Astrocyte of the cerebellum (primary cell): ENCODE results near the gene SDK2.

Experiments
- DNase-seq: peaks from one replicate; pipeline ENCODE4 v3.0.0-alpha.2; 2011; ENCODE audit warnings: low read depth
- H3K4me3 ChIP-seq: 2 replicates; pipeline ENCODE4 v1.5.1; 2011; ENCODE audit warnings: mild to moderate bottlenecking, low read depth, low read length, moderate library complexity
- CTCF ChIP-seq: IDR thresholded peaks from 2 replicates; pipeline ENCODE4 v1.5.1; 2012; ENCODE audit warnings: low read length, low read depth, moderate library complexity, mild to moderate bottlenecking; ENCODE audit errors: missing control alignments
- in situ Hi-C: cut with HindIII; loops from 2 replicates; pipeline ENCODE4 v1.10.0; 2017; ENCODE audit warnings: low sequenced_read_pairs

Gene SDK2

GRCh38 chr17:73654241-73654640 is 10.0 kb upstream of the SDK2 start:
- in situ Hi-C loops, result no loop called here
- no peak for TF ChIP-seq CTCF
- no peak overlapping the region for H3K4me3 ChIP-seq
- no peak for DNase-seq

- in situ Hi-C loops, result no loop called here
These were observed 9.6 kb upstream of the SDK2 start for GRCh38 chr17:73653810-73654209.

DNA sequence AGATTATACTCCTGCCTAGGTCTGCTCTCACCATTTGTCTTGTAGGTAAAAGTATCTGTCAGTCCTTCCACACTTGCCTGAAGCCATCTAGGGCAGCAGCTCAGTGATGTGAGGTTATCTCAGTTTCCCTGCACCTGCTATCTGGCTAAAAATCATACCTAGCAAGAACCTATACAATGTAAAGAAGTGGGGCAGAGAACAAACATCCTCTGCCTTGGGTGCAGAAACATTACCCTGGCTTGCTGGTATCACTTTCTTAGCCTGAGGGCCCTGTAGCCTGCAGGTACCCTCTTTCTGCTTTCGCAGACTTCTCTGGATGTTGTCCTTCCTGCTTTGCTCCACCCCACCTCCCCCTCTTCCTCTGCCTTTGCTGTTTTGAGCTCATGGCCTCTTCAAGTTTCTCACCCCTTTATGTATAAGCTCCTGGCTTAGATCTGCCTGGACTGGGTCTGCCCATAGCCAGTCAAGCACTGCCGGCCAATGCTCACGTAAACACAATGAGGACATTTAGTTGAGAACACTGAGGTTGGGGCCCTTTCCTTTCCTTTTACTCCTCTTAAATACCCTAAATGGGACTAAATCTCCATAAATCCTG is 8.7 kb upstream of the SDK2 start:
- no peak overlapping the region for H3K4me3 ChIP-seq
- TF ChIP-seq CTCF, result no peak
- in situ Hi-C loops, result no loop called here
- no peak for DNase-seq

More at GRCh38 chr17:73653810-73654209, 9.6 kb upstream of the SDK2 start:
- H3K4me3 ChIP-seq, result no peak overlapping the region
- no peak for DNase-seq
- TF ChIP-seq CTCF, result no peak

- no peak for TF ChIP-seq CTCF
- no peak overlapping the region for H3K4me3 ChIP-seq
- in situ Hi-C loops, result no loop called here
- DNase-seq, result no peak
These were observed 6.5 kb upstream of the SDK2 start for GRCh38 chr17:73650617-73651200.

GRCh38 chr17:73650140-73650539 is 5.9 kb upstream of the SDK2 start:
- TF ChIP-seq CTCF, result no peak
- no peak overlapping the region for H3K4me3 ChIP-seq
- in situ Hi-C loops, result no loop called here
- no peak for DNase-seq

DNA sequence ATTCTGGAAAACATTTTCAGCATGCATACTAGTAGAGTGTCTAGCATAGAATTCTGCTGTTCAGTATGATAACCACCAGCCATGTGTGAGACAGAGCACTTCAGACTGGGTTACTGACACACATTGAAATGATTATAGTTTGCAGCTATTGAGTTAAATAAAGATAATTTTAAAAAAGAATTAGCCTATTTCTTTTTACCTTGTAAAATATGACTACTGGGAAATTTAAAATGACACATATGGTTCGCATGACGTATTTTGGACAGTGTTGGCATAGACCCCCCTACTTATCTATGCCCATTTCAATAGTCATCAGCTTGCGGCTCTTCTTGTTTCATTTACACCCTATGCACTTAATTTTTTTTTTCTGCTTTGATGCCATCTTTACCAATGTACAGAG is 4.7 kb upstream of the SDK2 start:
- H3K4me3 ChIP-seq, result no peak overlapping the region
- DNase-seq, result no peak
- no peak for TF ChIP-seq CTCF
- in situ Hi-C loops, result no loop called here
